ENCODE measurements around the gene ZMYND8.
A peak's percentile ranks its signal among the peaks of the same experiment; 100 is the strongest.
"Not testable (repeated sequence)": the region's sequence is repeated elsewhere in the genome, so short reads cannot be mapped to it uniquely, and the experiment has no call there.

Gene ZMYND8

GRCh38 chr20:47205577-47206123 is 150.8 kb downstream of the ZMYND8 start:
- no peak for DNase-seq (ENCODE audit: low read depth, low spot score)
- POLR2A ChIA-PET = no interaction called here
- no peak overlapping the region for H3K4me3 ChIP-seq (ENCODE audit: low read depth, low read length)
- TF ChIP-seq CTCF (IDR thresholded peaks at IDR 0.05; ENCODE audit: insufficient read depth, low read length, missing control alignments) = peak; percentile 74
- CTCF ChIA-PET = interaction anchor here (0.6 to 6.7 kb wide), 26 partner anchors 8 to 1108 kb away, joined by 3 to 97 read pairs (median 3); partner anchors contain the start of gene NCOA3

- not testable (repeated sequence) for DNase-seq (ENCODE audit: low read depth, low spot score); H3K4me3 ChIP-seq (ENCODE audit: low read depth, low read length)
- CTCF ChIA-PET = interaction anchor here (0.9 to 6.7 kb wide), 16 partner anchors 7 to 1109 kb away, joined by 3 to 97 read pairs (median 4); partner anchors contain the start of gene NCOA3
- POLR2A ChIA-PET = interaction anchor here (0.6 kb wide), 1 partner anchor 326 kb away, joined by 3 read pairs; no protein-coding TSS in a partner anchor
Measured at GRCh38 chr20:47204850-47205122, 151.7 kb downstream of the ZMYND8 start.

GRCh38 chr20:47204008-47204849 is 152.3 kb downstream of the ZMYND8 start:
- POLR2A ChIA-PET = interaction anchor here (0.6 kb wide), 1 partner anchor 327 kb away, joined by 3 read pairs; no protein-coding TSS in a partner anchor
- no peak overlapping the region for H3K4me3 ChIP-seq (ENCODE audit: low read depth, low read length)
- no peak for TF ChIP-seq CTCF (IDR thresholded peaks at IDR 0.05; ENCODE audit: insufficient read depth, low read length, missing control alignments)
- no peak for DNase-seq (ENCODE audit: low read depth, low spot score)
- CTCF ChIA-PET = interaction anchor here (1.1 to 6.7 kb wide), 9 partner anchors 7 to 446 kb away, joined by 3 to 97 read pairs (median 8); no protein-coding TSS in a partner anchor

- H3K4me3 ChIP-seq (ENCODE audit: low read depth, low read length) = no peak overlapping the region
- ChIA-PET POLR2A (no interaction called here), CTCF (interaction anchor here (1.1 to 6.7 kb wide), 9 partner anchors 9 to 448 kb away, joined by 3 to 97 read pairs (median 6); no protein-coding TSS in a partner anchor)
- no peak for TF ChIP-seq CTCF (IDR thresholded peaks at IDR 0.05; ENCODE audit: insufficient read depth, low read length, missing control alignments)
- no peak for DNase-seq (ENCODE audit: low read depth, low spot score)
Measured at GRCh38 chr20:47202733-47203667, 153.5 kb downstream of the ZMYND8 start.

- POLR2A ChIA-PET = interaction anchor here (0.6 kb wide), 1 partner anchor 128 kb away, joined by 3 read pairs; no protein-coding TSS in a partner anchor
- no peak for DNase-seq (ENCODE audit: low read depth, low spot score)
Measured at GRCh38 chr20:47201074-47201730, 155.3 kb downstream of the ZMYND8 start.

More at GRCh38 chr20:47201074-47201730, 155.3 kb downstream of the ZMYND8 start:
- TF ChIP-seq CTCF (IDR thresholded peaks at IDR 0.05; ENCODE audit: insufficient read depth, low read length, missing control alignments) = no peak
- CTCF ChIA-PET = interaction anchor here (0.6 to 2.9 kb wide), 7 partner anchors 10 to 449 kb away, joined by 3 to 28 read pairs (median 3); no protein-coding TSS in a partner anchor
- H3K4me3 ChIP-seq (ENCODE audit: low read depth, low read length) = no peak overlapping the region
